GM19025 (cell line): ENCODE results near the gene CDC42EP5.
"Not testable (repeated sequence)": the region's sequence is repeated elsewhere in the genome, so short reads cannot be mapped to it uniquely, and the experiment has no call there.

ENCODE experiments used
- ATAC-seq: cut with Tn5 transposase; IDR thresholded peaks from one replicate; pipeline ENCODE4 v1.9.1; 2021; ENCODE audit warnings: mild to moderate bottlenecking, low read depth, moderate library complexity; ENCODE audit not compliant: unreplicated experiment

The CDC42EP5 gene

GRCh38 chr19:54451331-54451871 is 21.7 kb downstream of the CDC42EP5 start:
- ATAC-seq: no peak

GRCh38 chr19:54449701-54450069 is 23.4 kb downstream of the CDC42EP5 start:
- no peak for ATAC-seq

GRCh38 chr19:54448774-54449700 is 24.1 kb downstream of the CDC42EP5 start, which contains the start of gene LENG8:
LENG8 (plus strand) TSS chr19:54449199; CDS start chr19:54451345, 2,146 bp downstream.
- peak; percentile 82 for ATAC-seq

DNA sequence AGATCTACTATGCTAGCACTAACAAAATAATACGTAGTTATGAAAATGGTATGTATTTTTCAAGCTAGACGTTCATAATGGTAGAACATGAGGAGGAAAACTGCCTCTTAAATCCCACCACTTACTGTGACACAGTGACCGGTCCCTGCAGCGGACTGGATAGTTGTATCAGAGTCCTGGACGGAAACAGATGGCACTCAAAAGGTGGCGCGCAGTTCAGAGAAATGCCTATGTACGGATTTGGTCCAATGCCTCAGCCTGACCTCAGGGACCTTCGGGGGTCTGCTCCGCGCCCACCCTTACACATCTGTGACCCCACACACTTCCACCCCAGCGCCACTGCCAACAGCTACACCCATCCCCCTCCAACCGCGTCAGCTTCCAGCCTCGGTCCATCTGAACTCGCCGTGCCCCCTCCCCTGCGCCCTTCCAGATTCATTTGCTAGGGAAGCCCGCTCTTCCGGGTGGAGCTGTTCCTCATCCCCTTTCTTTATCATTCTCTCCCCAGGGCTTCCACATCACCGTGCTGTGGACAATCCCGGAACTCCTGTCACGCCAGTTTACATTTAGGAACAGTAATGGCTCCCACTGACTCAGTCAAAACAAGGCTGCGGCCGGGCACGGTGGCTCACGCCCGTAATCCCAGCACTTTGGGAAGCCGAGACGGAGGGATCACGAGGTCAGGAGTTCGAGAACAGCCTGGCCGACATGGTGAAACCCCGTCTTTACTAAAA is 24.9 kb downstream of the CDC42EP5 start:
- no peak for ATAC-seq

DNA sequence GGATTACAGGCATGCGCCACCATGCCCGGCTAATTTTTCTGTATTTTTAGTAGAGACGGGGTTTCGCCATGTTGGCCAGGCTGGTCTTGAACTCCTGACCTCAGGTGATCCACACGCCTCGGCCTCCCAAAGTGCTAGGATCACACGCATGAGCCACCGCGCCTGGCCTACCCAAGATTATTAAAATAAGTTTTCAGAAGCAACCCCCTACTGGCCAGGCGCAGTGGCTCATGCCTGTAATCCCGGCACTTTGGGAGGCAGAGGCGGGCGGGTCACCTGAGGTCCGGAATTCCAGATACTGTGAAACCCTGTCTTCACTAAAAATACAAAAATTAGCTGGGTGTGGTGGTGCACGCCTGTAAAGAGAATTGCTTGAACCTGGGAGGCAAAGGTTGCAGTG is 26.7 kb downstream of the CDC42EP5 start:
- ATAC-seq: not testable (repeated sequence)

GRCh38 chr19:54444737-54445136 is 28.4 kb downstream of the CDC42EP5 start:
- ATAC-seq: no peak

DNA sequence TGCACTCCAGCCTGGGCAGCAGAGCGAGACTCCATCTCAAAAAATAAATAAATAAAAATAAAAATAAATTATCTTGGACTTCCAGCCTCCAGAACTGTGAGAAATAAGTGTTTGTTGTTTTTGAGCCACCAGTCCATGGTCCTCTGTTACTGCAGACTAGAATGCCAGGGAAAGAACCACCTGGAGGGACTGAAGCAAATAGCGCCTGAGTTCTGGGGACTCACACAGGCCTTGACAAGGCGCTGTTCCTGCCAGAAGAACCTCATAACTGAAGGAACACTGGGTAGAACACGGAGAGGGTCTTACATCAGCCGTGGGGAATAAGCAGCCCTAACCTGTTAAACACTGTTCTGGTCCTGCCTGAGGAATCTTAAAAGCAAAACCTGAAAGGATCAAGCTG is 32.5 kb downstream of the CDC42EP5 start:
- no peak for ATAC-seq

- no peak for ATAC-seq
Observed at GRCh38 chr19:54439174-54439851, 33.8 kb downstream of the CDC42EP5 start.

DNA sequence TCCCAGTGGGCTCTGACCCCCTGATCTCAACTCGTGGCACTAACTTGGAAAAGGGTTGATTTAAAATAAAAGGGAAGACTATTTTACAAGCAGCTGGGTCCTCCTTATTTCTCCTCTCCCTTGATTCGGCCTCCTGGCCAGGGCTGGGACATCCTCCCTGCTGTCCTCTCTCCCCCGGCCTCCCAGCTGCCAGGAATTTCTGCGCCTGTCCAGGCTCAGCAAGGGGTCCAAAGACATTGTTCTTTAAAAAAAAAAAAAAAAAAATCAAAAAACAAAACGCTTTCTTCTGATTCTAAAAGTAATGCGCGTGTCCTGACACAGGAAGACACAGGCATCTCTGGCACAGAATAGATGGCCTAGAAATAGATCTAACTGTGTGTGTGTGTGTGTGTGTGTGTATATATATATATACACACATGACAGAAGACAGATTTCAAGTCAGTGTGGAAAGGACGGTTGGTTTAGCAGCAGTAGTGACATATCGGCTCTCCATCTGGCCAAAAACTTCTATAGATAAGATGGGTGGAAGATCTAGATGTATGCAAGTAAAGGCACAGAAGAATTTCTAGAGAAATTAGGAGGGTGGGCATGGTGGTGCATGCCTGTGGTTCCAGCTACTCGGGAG is 36.4 kb downstream of the CDC42EP5 start:
- no peak for ATAC-seq

- no peak for ATAC-seq
Observed at GRCh38 chr19:54436031-54436523, 37.0 kb downstream of the CDC42EP5 start.

DNA sequence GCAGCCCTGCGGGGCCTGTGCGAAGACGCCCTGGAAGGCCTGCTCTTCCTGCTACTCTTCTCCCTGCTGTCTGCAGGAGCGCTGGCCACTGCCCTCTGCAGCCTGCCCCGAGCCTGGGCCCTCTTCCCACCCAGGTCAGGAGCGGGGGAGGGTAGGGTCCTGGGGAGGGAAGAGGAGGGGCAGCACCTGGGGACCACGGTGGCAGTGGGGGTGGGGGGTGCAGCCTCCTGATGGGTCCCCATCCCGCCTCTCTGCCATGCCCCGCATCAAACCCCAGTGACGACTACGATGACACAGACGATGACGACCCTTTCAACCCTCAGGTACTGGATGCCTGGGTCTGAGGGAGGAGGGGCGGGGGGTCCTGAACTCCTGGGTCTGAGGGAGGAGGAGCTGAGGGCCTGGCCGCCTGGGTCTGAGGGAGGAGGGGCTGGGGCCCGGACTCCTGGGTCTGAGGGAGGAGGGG is 37.5 kb downstream of the CDC42EP5 start:
- no peak for ATAC-seq

DNA sequence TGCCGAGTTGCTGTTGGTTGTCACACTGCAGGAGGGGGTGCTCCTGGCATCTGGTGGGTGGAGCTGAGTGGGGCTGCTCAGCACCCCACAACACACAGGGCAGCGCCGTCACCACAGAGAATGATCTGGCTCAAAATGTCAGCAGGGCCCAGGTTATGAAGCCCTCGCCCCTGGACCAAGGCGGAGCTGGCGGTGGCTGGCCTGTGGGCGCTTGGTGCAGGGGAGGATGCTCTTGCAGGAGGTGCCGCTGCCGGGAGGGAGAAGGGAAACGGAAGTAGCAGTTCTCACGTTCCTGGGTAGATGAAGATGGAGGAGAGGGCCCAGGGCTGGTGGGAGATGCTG is 38.3 kb downstream of the CDC42EP5 start:
- ATAC-seq: no peak

DNA sequence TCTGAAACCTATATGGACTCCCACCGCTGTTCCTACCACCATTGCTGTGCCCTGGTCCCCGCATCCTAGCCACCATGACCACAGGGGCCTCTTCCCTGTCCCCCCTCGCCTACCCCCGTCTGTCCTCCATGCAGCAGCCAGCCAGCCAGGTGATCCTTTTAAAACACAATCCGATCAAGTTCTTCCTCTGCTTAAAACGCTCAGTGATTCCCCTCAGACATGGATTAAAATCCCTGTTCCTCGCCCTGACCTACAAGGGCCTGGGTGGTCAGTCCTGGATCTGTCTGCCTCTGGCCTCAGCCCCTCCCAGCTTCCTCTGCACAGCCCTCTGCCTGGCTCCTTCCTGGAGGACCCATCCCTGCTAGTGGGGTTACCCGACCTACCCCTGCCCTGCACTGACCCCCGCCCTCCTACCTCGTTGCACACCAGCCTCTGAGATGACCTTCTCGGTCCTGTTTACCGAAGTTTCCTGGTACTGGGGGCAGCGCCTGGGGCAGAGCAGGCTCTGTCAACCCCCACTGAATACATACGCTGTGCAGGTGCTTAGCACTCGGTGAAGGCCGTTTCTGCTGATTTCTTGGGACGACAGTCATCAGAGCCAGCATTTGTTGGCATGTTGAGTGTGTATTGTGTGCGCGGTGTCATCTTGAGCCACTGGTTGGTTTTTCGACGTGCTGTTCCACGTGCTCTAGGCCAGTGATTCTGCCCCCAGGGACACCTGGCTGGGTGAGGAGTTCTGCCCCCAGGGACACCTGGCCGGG is 38.8 kb downstream of the CDC42EP5 start:
- ATAC-seq: no peak

DNA sequence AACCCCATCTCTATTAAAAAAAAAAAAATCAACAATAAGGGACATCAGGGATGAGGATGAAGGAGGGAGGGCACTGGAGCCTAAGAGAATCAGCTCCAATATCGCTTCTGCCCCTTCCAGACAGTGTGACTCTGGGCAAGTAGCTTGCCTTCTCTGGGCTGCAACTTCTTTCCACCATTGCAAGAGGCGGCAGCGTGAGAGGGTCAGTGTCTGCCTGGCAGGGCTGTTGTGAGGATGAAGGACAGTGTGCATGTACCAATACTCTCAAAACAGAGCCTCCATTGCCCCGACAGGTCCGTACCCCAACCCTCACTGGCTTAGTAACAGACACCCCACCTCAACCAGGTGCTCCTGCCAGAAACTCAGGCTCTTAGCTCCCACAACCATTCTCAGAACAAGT is 39.4 kb downstream of the CDC42EP5 start:
- ATAC-seq: no peak

DNA sequence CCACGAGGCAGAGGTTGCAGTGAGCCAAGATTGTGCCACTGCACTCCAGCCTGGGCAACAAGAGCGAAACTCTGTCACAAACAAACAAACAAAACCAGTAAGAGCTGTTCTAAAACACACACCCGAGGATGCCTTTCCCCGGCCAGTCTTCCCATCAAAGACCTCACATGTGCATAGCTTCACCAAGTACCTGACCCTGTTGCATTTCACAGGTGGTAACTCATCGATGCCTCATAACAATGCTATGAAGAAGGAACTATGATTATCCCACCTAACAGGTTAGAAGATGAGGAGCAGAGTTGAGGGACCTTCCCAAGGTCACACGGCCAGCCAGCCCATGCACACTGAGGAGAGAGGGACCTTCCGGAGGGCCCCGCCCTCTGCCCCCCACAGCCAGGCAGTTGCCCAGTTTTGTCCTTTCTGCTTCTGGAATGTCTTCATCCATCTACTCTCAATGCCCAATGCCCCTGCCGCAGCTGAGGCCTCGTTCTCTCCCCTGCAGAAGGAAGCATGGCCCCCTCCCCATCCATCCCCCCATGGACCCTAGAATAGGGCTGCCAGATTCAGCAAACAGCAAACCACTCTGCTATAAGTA is 40.9 kb downstream of the CDC42EP5 start:
- no peak for ATAC-seq

DNA sequence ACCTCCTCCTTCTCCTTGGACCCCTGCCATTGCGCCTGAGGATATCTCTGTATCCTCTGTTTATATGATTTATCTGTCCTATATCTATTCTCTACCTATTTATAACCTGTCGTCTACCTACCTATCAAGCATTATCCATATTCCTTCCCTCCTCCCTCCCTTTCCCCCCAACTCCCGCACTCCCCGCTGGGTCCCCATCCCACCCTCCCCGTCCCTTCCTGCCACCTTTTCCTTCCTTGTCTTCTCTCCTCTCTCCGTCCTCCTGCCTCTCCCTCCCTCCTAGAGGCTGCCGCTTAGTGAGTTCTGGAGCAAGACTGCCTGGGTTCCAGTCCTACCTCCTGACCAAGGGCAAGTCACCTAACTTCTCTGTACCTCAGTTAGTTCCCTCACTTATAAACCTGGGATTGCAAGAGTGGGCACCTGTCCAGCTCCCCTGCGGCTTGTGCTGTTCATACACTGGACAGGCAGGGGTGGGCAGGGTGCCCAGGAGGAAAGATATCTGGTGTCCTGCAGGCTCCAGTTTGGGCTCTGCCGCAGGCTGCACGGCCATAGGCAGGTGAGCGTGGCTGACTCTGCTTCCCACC is 41.7 kb downstream of the CDC42EP5 start:
- no peak for ATAC-seq

DNA sequence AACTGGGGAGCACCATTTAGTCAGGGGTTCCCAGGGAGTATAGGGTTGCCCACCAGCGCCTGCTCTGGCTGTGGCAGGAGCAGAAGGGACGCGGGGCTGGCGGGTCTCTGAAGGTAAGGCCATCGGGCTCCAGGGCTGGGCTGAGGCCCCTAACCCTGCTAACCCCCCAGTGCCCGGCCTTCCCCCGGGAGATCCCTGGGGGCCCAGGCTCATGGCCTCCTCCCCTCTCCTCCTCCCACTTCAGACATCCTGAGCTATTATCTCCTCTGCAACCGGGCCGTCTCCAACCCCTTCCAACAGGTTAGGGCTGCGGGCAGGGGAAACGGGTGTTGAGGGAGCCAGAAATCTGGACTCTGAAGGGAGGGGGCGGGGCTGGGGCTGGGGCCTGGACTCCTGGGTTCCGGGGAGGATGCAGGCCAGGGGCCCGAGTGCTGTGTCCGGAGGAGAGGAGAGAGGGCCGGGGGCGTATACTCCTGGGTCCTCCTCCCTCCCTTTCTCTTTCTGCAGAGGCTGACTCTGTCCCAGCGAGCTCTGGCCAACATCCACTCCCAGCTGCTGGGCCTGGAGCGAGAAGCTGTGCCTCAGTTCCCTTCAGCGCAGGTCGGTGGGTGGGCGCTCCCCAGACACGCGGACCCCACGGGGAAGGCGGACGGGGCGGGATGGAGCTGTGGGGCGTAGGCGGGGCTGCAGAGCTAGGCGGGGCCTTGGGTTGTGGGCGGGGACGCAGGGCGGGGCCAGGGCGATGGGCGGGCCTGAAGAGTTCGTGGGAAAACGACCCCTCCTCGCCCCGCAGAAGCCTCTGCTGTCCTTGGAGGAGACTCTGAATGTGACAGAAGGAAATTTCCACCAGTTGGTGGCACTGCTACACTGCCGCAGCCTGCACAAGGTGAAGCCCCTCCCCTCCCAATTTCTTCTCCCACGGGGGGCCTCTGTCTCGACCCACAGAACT is 42.5 kb downstream of the CDC42EP5 start:
- ATAC-seq: no peak
